Stimulated activated CD8-positive, alpha-beta memory T cell treated with anti-CD3 and anti-CD28 coated beads, Interleukin-15, amount 100 ng/mL, for 4 hours (primary cell): Measurements from ENCODE around the gene ARSB.

Experiments used
- DNase-seq, 2 donors: peaks; one replicate each; pipeline ENCODE4 v3.0.0-alpha.2; 2020; ENCODE audit warnings: low read depth in 2 of 2

The ARSB gene

DNA sequence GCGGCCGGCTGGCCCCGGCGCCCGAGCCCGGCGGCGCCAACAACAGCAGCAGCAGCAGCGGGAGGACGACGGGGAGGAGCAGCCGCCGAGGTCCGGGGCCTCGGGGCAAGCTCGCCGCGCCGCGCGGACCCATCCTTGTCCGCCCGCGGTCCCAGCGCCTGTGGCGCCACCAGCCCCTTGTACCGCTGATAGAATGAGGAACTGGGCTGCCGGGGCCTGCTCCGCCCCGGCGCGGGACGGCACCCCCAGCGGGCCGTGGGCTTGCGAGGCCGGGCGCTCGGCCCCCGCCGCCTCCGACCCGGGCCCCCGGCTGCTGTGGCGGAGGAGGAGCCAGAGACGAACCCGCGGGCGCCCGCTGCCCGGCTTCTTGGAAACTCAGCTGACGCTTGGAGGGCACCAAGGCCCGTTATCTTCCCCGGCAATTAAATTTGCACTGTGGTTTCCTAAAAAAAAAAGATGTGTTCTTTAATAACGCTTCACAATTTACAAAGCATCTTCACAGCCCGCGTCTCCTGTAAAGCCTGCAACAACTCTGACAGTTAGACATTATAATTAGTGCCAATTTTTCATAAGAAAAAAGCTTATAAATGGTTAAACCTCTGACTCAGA is at the start of gene ARSB:
ARSB (minus strand) TSS at position 195 of the 609 bp plus-strand sequence; CDS start at position 133, 62 bp downstream.
- peak; percentile 30 to 38 for DNase-seq

DNA sequence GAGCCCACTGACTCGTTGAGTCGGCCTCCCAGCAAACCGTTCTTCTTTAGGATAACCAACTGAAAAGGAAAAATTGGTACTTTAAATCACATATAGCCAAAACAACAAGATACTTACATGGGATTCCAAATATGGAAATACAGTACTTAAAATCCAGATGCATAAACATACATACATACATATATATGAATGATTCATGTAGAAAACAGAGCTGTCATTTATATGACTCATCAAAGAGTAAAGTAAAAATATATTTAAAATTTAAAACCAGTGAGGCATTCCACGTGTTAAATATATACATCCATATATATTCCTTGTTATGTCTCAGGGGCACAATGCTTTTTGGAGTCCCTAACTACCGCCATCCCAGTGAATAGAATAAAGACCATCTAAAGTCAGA is 47.7 kb upstream of the ARSB start:
- no peak for DNase-seq

- no peak for DNase-seq
Measured at GRCh38 chr5:79032031-79032695, 47.1 kb upstream of the ARSB start.

DNA sequence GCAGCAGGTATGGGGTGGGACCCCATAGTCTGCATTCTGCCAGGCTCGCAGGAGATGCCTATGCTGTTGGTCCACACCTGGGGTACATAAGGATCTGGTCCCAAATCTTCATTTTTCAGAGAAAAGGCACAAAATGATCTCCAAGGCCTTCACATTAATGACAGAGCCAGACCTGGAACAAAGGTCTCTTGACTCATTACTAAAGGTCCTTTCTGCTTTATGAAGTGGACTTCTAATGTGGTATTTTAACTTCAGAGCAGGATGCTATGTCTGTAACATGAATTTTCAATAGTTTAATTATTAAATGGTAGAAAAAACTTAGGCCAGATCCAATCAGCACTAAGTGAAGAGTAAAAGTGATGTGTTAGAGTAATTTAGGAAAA is 46.4 kb upstream of the ARSB start:
- no peak for DNase-seq

DNA sequence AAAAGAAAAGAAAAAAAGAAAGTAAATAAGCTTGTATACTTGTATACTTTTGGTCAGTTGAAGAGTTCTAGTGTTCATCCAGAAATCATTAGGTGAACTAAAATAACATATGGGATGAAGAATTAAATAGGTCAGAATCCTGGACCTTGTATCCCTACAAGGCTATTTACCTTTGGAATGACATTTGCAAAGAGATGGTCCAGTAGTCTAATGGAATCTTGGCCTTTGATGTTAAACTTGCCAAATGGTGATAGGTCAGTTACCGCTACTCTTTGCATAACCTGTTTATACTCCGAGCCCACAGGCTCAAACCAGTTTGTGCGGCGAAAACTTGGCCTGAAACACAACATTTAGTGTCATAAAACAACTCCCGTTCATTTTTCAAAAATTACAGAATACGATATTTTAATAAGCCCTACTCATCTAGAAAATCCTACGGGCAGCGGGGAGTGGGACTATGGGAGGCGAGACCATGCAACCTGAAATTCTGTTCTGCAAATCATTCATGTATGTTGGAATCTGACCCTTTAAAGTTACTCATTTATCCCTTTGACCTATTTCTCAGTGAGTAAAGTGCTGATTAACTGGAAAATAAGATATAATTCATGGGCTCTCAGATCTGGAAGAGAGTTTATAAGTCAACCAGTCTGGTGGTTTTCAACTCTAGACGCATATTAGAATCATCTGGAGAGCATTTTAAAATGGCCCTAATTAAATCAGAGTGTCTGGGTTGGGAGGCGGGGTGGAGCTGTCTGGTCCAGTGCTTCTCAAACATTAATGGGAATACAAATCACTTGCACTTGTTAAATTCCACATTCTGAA is 45.8 kb upstream of the ARSB start:
- DNase-seq: no peak

GRCh38 chr5:79025054-79025472 is 40.0 kb upstream of the ARSB start:
- DNase-seq: no peak

GRCh38 chr5:79023947-79024346 is 38.8 kb upstream of the ARSB start:
- DNase-seq: no peak

DNA sequence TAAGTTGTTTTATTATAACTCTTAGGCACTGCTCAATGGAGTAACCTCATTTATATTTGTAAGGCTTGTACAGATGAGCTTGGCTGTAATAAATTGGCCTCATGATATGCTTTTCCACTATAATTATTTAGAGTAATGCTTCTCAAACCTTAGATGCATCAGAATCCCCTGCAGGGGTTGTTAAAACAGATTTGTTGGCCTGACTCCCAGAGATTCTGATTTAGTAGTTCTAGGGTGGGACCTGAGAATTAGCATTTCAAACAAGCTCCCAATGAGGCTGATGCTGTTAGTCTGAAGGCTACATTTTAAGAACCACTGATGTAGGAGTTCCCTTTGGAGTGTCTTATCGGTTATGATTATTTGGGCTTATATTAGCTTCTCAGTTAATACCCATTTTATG is 38.2 kb upstream of the ARSB start:
- no peak for DNase-seq

- DNase-seq: no peak
Measured at GRCh38 chr5:79022771-79023170, 37.7 kb upstream of the ARSB start.

DNA sequence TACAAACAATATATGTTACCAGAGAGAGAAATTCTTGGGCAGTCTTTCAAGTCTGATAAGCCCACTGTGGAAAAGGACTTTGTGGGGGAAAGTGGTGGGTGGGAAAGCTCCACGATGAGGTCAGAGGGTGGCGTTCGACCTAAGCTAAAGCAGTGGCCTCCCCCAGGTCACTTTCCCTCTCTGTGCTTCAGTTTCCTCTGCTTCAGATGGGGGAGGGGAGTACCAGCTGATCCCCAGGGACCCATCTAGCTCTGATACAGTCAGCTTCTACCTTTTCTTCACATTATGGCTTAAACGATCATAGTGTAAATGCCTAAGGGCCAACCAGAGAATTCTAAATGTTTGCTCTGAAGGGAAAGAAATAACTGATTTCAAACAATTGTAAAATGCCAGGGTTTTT is 36.6 kb upstream of the ARSB start:
- DNase-seq: no peak

- no peak for DNase-seq
Measured at GRCh38 chr5:79020861-79021561, 35.9 kb upstream of the ARSB start.

DNA sequence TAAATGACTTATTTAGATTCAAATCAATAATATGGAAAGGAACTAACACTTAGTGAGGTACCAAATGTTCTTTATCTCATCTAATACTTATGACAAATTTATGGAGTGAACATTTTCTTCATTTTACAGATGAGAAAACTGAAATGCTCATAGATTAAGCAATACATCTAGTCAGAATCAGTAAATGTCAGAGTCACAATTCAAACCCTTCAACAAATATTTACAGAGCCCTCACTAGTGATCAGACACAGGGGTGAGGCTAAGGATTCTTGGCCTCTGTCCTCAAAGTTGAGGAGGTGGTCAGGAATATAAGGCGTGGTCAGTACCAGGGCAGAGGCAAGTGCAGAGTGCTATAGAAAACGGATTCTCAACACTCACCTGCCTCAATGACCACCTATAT is 29.5 kb upstream of the ARSB start:
- DNase-seq: no peak

DNA sequence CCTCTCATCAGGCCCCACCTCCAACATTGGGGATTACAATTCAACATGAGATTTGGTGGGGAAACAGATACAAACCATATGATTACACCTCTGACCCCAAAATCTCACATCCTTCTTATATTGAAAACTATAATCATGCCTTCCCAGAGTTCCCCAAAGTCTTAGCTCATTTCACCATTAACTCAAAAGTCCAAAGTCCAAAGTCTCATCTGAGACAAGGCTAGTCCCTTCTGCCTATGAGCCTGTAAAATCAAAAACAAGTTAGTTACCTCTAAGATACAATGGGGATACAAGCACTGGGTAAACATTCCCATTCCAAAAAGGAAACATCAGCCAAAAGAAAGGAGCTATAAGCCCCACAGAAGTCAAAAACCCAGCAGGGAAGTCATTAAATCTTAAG is 26.8 kb upstream of the ARSB start:
- no peak for DNase-seq

- DNase-seq: no peak
Measured at GRCh38 chr5:79011219-79011836, 26.2 kb upstream of the ARSB start.

DNA sequence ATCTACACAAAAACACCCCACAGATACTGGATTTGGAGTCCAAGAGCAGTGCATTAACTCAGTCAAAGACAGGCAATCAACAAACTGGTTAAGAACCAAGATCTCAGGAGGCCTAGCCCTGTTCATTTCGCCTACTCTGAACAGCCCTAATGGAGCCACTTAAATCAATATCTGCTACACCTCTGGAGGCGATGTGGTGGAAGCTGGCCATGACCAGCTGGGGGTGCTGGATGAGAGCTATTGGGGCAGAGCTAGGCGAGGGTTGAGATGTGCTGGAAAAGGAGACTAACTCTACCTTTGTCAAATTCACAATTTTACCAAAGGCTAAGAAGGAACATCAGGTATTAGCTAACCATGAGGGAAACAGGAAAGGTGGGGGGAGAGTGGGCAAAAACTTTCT is 23.3 kb upstream of the ARSB start:
- no peak for DNase-seq

DNA sequence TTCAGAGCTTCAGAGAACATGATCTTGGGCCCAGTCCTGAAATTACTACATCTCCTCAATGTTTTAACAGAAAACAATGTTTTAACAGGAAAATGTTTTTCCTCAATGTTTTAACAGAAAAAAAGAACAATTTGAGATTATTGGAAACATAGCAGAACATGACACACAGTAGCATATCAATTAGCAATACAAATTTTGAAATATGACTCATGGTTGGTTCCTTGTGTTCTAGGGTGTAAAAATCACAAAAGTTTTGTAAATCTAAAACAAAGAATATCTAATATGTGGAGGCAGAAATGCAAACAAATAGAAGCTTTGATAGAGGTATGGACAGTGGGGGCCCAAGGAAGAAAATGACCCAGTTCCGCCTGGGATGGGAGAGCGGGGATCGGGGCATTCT is 22.8 kb upstream of the ARSB start:
- no peak for DNase-seq

- DNase-seq: no peak
Measured at GRCh38 chr5:79005936-79006631, 21.0 kb upstream of the ARSB start.

GRCh38 chr5:79005151-79005550 is 20.0 kb upstream of the ARSB start:
- no peak for DNase-seq

- no peak for DNase-seq
Measured at GRCh38 chr5:79002374-79002773, 17.3 kb upstream of the ARSB start.

DNA sequence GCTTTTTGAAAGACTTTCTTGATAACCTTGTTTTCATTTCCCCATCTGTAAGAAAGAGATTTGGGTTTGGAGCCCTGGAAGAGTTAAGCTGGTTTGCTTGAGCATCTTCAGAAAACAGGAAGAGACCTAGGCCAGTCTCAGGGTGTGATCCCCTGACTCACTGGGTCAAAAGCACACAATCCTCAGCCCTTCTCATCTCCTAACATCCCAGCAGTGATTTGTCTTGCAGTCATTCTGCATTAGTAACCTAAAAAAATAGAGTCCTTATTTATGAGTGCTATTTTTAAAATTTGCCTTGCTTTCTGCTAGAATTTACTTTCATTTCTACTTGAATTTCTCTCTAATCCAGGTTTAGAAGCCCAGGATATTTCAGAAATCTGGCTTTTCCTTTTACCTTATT is 16.4 kb upstream of the ARSB start:
- no peak for DNase-seq

DNA sequence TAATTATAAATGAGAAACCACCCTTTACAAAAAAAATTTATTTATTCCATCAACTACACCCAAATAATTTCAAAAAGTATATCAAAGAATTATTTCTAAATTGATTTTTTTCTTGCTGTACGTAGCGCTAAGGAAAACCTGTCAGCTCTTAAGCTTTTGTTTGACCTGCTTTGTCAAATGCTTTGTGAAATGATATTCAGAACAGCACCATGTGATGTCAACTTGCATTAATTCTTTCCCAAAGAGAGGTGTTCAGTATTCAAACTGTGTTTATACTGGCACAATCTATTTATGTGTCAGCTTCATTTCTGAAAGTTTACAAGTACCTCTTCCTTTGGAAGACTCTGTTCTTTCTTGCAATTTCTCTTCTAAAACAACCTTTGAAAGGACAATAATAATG is 12.0 kb upstream of the ARSB start:
- no peak for DNase-seq
